OCI-M1 (cell line): ENCODE results near the gene GPX5.

Experiments
- DNase-seq: peaks from one replicate; lab custom pipeline; 2025; lab: John Stamatoyannopoulos, UW

Gene GPX5

DNA sequence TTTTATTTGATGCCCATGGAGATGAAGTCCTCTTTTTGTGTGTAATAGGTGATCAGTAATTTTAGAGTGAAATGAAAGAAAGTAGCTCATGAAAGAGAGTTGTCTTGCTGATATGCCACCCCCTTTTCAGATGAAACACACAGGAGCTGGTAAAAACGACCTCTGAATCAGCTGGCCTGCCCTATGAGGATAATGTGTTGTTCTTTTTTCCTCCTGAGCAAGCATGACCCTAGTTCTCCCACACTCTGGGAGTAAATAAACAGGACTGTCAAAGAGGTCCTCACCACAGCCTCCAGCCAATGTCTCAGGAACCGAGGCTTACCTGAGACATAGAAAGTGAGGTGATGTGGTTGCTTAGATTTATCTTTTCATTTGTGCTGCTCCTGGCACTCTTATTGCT is 29.5 kb downstream of the GPX5 start:
- DNase-seq: no peak

DNA sequence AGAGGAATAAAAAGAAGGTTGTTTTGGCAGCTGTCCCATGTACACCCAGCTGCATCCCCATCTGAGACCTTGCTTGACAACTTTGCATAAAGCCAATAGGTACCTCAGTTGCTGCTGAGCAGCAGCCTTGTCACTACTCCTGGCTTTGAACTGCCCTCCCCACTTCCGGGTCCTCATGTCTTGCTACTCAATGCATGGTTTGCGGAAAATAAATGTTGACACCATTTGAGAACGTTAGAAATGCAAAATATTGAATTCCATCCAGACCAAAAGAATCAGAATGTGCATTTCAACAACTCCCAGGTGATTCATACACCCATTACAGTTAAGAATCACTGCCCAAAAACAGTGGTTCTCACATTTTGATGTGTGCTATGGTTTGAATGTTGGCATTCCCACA is 32.9 kb downstream of the GPX5 start:
- DNase-seq: no peak

DNA sequence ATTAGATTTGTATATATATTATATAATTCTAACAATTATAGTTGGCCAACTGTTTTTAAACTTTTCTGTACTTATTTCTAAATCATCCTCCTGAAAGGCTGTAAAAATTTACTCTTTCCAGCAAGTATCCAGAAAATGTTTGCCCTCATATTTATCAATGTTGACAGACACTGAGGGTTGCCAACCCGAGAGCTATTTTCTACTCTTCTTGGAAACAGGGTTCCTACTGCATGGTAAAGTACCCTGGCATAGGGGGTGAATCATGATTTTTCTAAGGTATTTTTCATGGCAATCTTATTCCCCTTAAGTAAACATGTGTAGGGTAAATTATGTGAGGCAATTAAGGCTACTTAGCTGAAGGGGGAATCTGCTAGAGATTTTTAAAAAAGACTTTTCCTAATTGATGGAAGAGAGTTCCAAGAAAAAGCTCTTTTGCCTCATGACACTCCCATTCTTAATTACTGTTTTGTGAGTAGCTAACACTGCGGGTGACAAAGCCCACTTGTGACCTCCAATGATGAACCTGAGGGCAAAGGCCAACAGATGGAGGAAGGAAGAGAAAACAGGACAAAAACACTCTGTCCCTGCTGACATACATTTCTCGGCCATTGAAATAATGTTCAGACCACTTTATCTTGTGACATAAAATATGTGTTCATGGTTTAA is 37.9 kb downstream of the GPX5 start:
- DNase-seq: peak; percentile 70

- DNase-seq: peak; percentile 99
These were observed 40.3 kb downstream of the GPX5 start for GRCh38 chr6:28565823-28566526.

DNA sequence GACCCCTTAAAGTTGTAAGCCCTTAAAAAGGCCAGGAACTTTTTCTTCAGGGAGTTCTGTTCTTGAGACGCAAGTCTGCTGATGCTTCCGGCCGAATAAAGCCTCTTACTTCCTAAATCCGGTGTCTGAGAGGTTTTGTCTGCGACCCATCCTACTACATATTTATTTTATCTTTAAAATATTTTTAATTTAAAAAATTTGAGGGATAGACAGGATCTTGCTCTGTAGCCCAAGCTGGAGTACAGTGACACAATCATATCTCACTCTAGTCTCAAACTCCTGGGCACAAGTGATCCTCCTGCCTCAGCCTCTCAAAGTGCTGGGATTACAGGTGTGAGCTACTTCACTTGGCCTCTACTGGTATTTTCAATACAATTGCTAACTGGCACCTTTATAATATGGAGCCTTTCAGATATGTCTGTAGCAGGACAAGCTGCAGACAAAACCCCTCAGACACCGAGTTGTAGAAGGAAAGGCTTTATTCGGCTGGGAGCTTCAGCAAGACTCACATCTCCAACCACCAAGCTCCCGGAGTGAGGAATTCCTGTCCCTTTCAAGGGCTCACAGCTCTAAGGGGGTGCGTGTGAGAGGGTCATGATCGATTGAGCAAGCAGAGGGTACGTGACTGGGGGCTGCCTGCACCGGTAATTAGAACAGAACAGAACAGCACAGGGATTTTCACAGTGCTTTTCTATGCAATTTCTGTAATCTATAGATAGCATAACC is 41.0 kb downstream of the GPX5 start:
- DNase-seq: peak; percentile 56

GRCh38 chr6:28567506-28567905 is 41.8 kb downstream of the GPX5 start:
- no peak for DNase-seq

- DNase-seq: no peak
These were observed 42.9 kb downstream of the GPX5 start for GRCh38 chr6:28568515-28569108.

DNA sequence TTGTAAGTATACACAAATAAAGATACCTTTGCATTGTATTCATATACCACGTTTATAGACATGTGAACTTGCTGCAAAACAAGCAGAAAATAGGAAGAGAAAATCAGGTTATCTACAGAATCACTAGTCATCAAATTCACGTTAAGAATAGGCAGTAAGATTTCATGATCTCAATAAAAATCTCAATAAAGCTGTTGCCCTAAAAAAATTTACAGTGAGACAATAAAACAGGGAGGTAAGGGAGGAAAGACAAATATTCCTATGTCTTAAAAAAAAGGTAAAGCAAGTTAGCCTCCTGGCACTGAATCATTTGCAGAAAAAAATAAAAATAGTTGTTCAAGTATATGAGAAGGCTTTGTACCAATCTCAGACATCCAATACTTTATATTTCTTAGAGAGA is 44.1 kb downstream of the GPX5 start:
- no peak for DNase-seq

- DNase-seq: peak; percentile 80
These were observed 54.8 kb downstream of the GPX5 start for GRCh38 chr6:28580475-28580874.

DNA sequence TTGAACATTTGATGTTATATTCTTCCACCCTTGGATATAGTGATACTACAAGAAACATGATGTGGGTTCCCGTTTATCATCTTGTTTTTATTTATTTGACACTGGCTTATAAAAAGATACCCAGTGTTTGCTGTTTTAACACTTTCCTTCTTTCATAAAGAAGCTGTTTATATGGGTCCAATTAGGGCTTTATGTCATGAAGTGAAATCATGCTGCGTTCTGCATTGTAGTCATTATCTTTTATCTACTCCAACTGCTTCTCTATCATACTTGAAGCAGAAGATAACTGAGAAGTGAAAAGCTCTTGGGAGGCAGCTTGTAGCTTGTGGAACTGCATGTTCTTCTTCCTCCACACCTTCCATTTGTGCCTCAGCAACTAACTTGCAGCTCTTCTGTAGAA is 57.8 kb downstream of the GPX5 start:
- peak; percentile 34 for DNase-seq
